Measurements from ENCODE around the gene PDPN. TPM values are rescaled to one million over a fixed set of nuclear protein-coding genes. Genes with fewer than 3 reads are reported as not detected.

Gene PDPN
- polyA plus RNA-seq (2013, experiment 1 of 2), result 17.4 TPM
- polyA plus RNA-seq (2013, experiment 2 of 2), result 20.3 TPM

GRCh38 chr1:13583595-13583965 is at the start of gene PDPN:
TSS of gene PDPN (plus strand) at chr1:13583832. CDS start at chr1:13584034, 202 bp downstream.
- H3K36me3 ChIP-seq (ENCODE audit: control insufficient read depth, insufficient read depth, low read length), result no peaks in the 10 kb centered on the region
- 0% methylated on average over 11 to 21 of the region's 29 CpGs for WGBS, 2 experiments (ENCODE audit: insufficient coverage in 2 of 2)
- H3K27ac ChIP-seq (ENCODE audit: low read depth, low read length, severe bottlenecking), result peak within 1 kb of the TSS; percentile 41
- H3K4me1 ChIP-seq (ENCODE audit: control insufficient read depth, insufficient read depth, low read length, poor library complexity, severe bottlenecking), result peaks cover 19% of the 10 kb centered on the region
- H3K9me3 ChIP-seq (ENCODE audit: control insufficient read depth, low read length), result no peaks in the 10 kb centered on the region
- H3K4me3 ChIP-seq (ENCODE audit: extremely low read depth, insufficient read depth, low read length, poor library complexity, severe bottlenecking), result peak within 1 kb of the TSS; percentile 57

GRCh38 chr1:13535227-13535626 is 48.4 kb upstream of the PDPN start:
- no peak overlapping the region for H3K4me3 ChIP-seq (ENCODE audit: extremely low read depth, insufficient read depth, low read length, poor library complexity, severe bottlenecking)
- no peaks in the 10 kb centered on the region for H3K4me1 ChIP-seq (ENCODE audit: control insufficient read depth, insufficient read depth, low read length, poor library complexity, severe bottlenecking)
- WGBS, 2 experiments (ENCODE audit: insufficient coverage in 2 of 2), result 83 to 93% methylated on average over 5 to 6 of the region's 6 CpGs
- H3K27ac ChIP-seq (ENCODE audit: low read depth, low read length, severe bottlenecking), result no peak overlapping the region
- no peaks in the 10 kb centered on the region for H3K9me3 ChIP-seq (ENCODE audit: control insufficient read depth, low read length)
- H3K36me3 ChIP-seq (ENCODE audit: control insufficient read depth, insufficient read depth, low read length), result no peaks in the 10 kb centered on the region

GRCh38 chr1:13536571-13536970 is 47.1 kb upstream of the PDPN start:
- no peak overlapping the region for H3K4me3 ChIP-seq (ENCODE audit: extremely low read depth, insufficient read depth, low read length, poor library complexity, severe bottlenecking)
- H3K4me1 ChIP-seq (ENCODE audit: control insufficient read depth, insufficient read depth, low read length, poor library complexity, severe bottlenecking), result no peaks in the 10 kb centered on the region
- 81 to 97% methylated on average over 2 to 4 of the region's 4 CpGs for WGBS, 2 experiments (ENCODE audit: insufficient coverage in 2 of 2)

GRCh38 chr1:13538832-13539231 is 44.8 kb upstream of the PDPN start:
- WGBS, 2 experiments (ENCODE audit: insufficient coverage in 2 of 2), result 100% methylated on average over 1 to 2 of the region's 2 CpGs

More at GRCh38 chr1:13536571-13536970, 47.1 kb upstream of the PDPN start:
- Histone ChIP-seq H3K27ac (ENCODE audit: low read depth, low read length, severe bottlenecking) (no peak overlapping the region), H3K36me3 (ENCODE audit: control insufficient read depth, insufficient read depth, low read length) (no peaks in the 10 kb centered on the region), H3K9me3 (ENCODE audit: control insufficient read depth, low read length) (no peaks in the 10 kb centered on the region)

GRCh38 chr1:13539683-13540082 is 43.9 kb upstream of the PDPN start:
- no peaks in the 10 kb centered on the region for H3K4me1 ChIP-seq (ENCODE audit: control insufficient read depth, insufficient read depth, low read length, poor library complexity, severe bottlenecking)
- no peaks in the 10 kb centered on the region for H3K9me3 ChIP-seq (ENCODE audit: control insufficient read depth, low read length)
- WGBS, 2 experiments (ENCODE audit: insufficient coverage in 2 of 2), result 90 to 100% methylated on average over 1 of the region's 2 CpGs
- H3K36me3 ChIP-seq (ENCODE audit: control insufficient read depth, insufficient read depth, low read length), result no peaks in the 10 kb centered on the region
- no peak overlapping the region for H3K27ac ChIP-seq (ENCODE audit: low read depth, low read length, severe bottlenecking)
- no peak overlapping the region for H3K4me3 ChIP-seq (ENCODE audit: extremely low read depth, insufficient read depth, low read length, poor library complexity, severe bottlenecking)

More at GRCh38 chr1:13538832-13539231, 44.8 kb upstream of the PDPN start:
- H3K27ac ChIP-seq (ENCODE audit: low read depth, low read length, severe bottlenecking), result no peak overlapping the region
- no peaks in the 10 kb centered on the region for H3K36me3 ChIP-seq (ENCODE audit: control insufficient read depth, insufficient read depth, low read length)
- H3K9me3 ChIP-seq (ENCODE audit: control insufficient read depth, low read length), result no peaks in the 10 kb centered on the region
- no peaks in the 10 kb centered on the region for H3K4me1 ChIP-seq (ENCODE audit: control insufficient read depth, insufficient read depth, low read length, poor library complexity, severe bottlenecking)
- H3K4me3 ChIP-seq (ENCODE audit: extremely low read depth, insufficient read depth, low read length, poor library complexity, severe bottlenecking), result no peak overlapping the region

- H3K4me1 ChIP-seq (ENCODE audit: control insufficient read depth, insufficient read depth, low read length, poor library complexity, severe bottlenecking), result no peaks in the 10 kb centered on the region
- no peak overlapping the region for H3K4me3 ChIP-seq (ENCODE audit: extremely low read depth, insufficient read depth, low read length, poor library complexity, severe bottlenecking)
- H3K36me3 ChIP-seq (ENCODE audit: control insufficient read depth, insufficient read depth, low read length), result no peaks in the 10 kb centered on the region
- no peaks in the 10 kb centered on the region for H3K9me3 ChIP-seq (ENCODE audit: control insufficient read depth, low read length)
- 84 to 92% methylated on average over 8 of the region's 8 CpGs for WGBS, 2 experiments (ENCODE audit: insufficient coverage in 2 of 2)
- no peak overlapping the region for H3K27ac ChIP-seq (ENCODE audit: low read depth, low read length, severe bottlenecking)
Observed at GRCh38 chr1:13540866-13541265, 42.8 kb upstream of the PDPN start.

- no peak overlapping the region for H3K4me3 ChIP-seq (ENCODE audit: extremely low read depth, insufficient read depth, low read length, poor library complexity, severe bottlenecking)
- 90 to 91% methylated on average over 7 to 10 of the region's 13 CpGs for WGBS, 2 experiments (ENCODE audit: insufficient coverage in 2 of 2)
- H3K27ac ChIP-seq (ENCODE audit: low read depth, low read length, severe bottlenecking), result no peak overlapping the region
- H3K4me1 ChIP-seq (ENCODE audit: control insufficient read depth, insufficient read depth, low read length, poor library complexity, severe bottlenecking), result no peaks in the 10 kb centered on the region
- no peaks in the 10 kb centered on the region for H3K36me3 ChIP-seq (ENCODE audit: control insufficient read depth, insufficient read depth, low read length)
- H3K9me3 ChIP-seq (ENCODE audit: control insufficient read depth, low read length), result no peaks in the 10 kb centered on the region
Observed at GRCh38 chr1:13541435-13542215, 42.0 kb upstream of the PDPN start.

GRCh38 chr1:13543451-13544220 is 40.0 kb upstream of the PDPN start:
- no peaks in the 10 kb centered on the region for H3K4me1 ChIP-seq (ENCODE audit: control insufficient read depth, insufficient read depth, low read length, poor library complexity, severe bottlenecking)
- no peaks in the 10 kb centered on the region for H3K9me3 ChIP-seq (ENCODE audit: control insufficient read depth, low read length)
- no peaks in the 10 kb centered on the region for H3K36me3 ChIP-seq (ENCODE audit: control insufficient read depth, insufficient read depth, low read length)
- no peak overlapping the region for H3K27ac ChIP-seq (ENCODE audit: low read depth, low read length, severe bottlenecking)
- no peak overlapping the region for H3K4me3 ChIP-seq (ENCODE audit: extremely low read depth, insufficient read depth, low read length, poor library complexity, severe bottlenecking)
- WGBS, 2 experiments (ENCODE audit: insufficient coverage in 2 of 2), result 72 to 77% methylated on average over 14 to 16 of the region's 20 CpGs

GRCh38 chr1:13544221-13544556 is 39.4 kb upstream of the PDPN start:
- no peak overlapping the region for H3K27ac ChIP-seq (ENCODE audit: low read depth, low read length, severe bottlenecking)
- 92 to 93% methylated on average over 5 of the region's 5 CpGs for WGBS, 2 experiments (ENCODE audit: insufficient coverage in 2 of 2)
- no peak overlapping the region for H3K4me3 ChIP-seq (ENCODE audit: extremely low read depth, insufficient read depth, low read length, poor library complexity, severe bottlenecking)
- no peaks in the 10 kb centered on the region for H3K9me3 ChIP-seq (ENCODE audit: control insufficient read depth, low read length)
- H3K4me1 ChIP-seq (ENCODE audit: control insufficient read depth, insufficient read depth, low read length, poor library complexity, severe bottlenecking), result no peaks in the 10 kb centered on the region
- no peaks in the 10 kb centered on the region for H3K36me3 ChIP-seq (ENCODE audit: control insufficient read depth, insufficient read depth, low read length)

GRCh38 chr1:13546791-13547190 is 36.8 kb upstream of the PDPN start:
- H3K4me1 ChIP-seq (ENCODE audit: control insufficient read depth, insufficient read depth, low read length, poor library complexity, severe bottlenecking), result no peaks in the 10 kb centered on the region
- WGBS, 2 experiments (ENCODE audit: insufficient coverage in 2 of 2), result 62 to 63% methylated on average over 3 of the region's 3 CpGs
- no peaks in the 10 kb centered on the region for H3K9me3 ChIP-seq (ENCODE audit: control insufficient read depth, low read length)
- no peaks in the 10 kb centered on the region for H3K36me3 ChIP-seq (ENCODE audit: control insufficient read depth, insufficient read depth, low read length)
- no peak overlapping the region for H3K27ac ChIP-seq (ENCODE audit: low read depth, low read length, severe bottlenecking)
- H3K4me3 ChIP-seq (ENCODE audit: extremely low read depth, insufficient read depth, low read length, poor library complexity, severe bottlenecking), result no peak overlapping the region

GRCh38 chr1:13548281-13548680 is 35.4 kb upstream of the PDPN start:
- Histone ChIP-seq H3K4me1 (ENCODE audit: control insufficient read depth, insufficient read depth, low read length, poor library complexity, severe bottlenecking) (no peaks in the 10 kb centered on the region), H3K27ac (ENCODE audit: low read depth, low read length, severe bottlenecking) (no peak overlapping the region), H3K9me3 (ENCODE audit: control insufficient read depth, low read length) (no peaks in the 10 kb centered on the region), H3K4me3 (ENCODE audit: extremely low read depth, insufficient read depth, low read length, poor library complexity, severe bottlenecking) (no peak overlapping the region), H3K36me3 (ENCODE audit: control insufficient read depth, insufficient read depth, low read length) (no peaks in the 10 kb centered on the region)
- 92 to 93% methylated on average over 3 to 5 of the region's 6 CpGs for WGBS, 2 experiments (ENCODE audit: insufficient coverage in 2 of 2)

Data from mesodermal cell (in vitro differentiated cells).